Stimulated activated CD8-positive, alpha-beta memory T cell treated with anti-CD3 and anti-CD28 coated beads, Interleukin-7, amount 100 ng/mL, for 48 hours (primary cell): ENCODE results near the gene SMAD1.
"Not testable (repeated sequence)": the region's sequence is repeated elsewhere in the genome, so short reads cannot be mapped to it uniquely, and the experiment has no call there.

Source experiments
- DNase-seq, 2 donors: peaks; one replicate each; pipeline ENCODE4 v3.0.0-alpha.2; 2020; ENCODE audit warnings: low read depth in 1 of 2; ENCODE audit errors: extremely low read depth in 1 of 2

SMAD1 gene

GRCh38 chr4:145554691-145555090 is 73.0 kb downstream of the SMAD1 start:
- DNase-seq: no peak

GRCh38 chr4:145557720-145558119 is 76.1 kb downstream of the SMAD1 start:
- peak in 1 of 2 donors; percentile 9 for DNase-seq

- no peak for DNase-seq
These were observed 81.8 kb downstream of the SMAD1 start for GRCh38 chr4:145563293-145563985.

GRCh38 chr4:145564540-145564939 is 82.9 kb downstream of the SMAD1 start:
- no peak for DNase-seq

GRCh38 chr4:145565328-145565727 is 83.7 kb downstream of the SMAD1 start:
- no peak for DNase-seq

- no peak for DNase-seq
These were observed 84.5 kb downstream of the SMAD1 start for GRCh38 chr4:145566086-145566708.

GRCh38 chr4:145566768-145567167 is 85.1 kb downstream of the SMAD1 start:
- no peak for DNase-seq

- no peak for DNase-seq
These were observed 85.9 kb downstream of the SMAD1 start for GRCh38 chr4:145567516-145567915.

GRCh38 chr4:145574546-145574945 is 92.9 kb downstream of the SMAD1 start:
- DNase-seq: not testable (repeated sequence)

- no peak for DNase-seq
These were observed 99.3 kb downstream of the SMAD1 start for GRCh38 chr4:145580906-145581305.

- DNase-seq: no peak
These were observed 101.8 kb downstream of the SMAD1 start for GRCh38 chr4:145583191-145584055.

- DNase-seq: no peak
These were observed 105.6 kb downstream of the SMAD1 start for GRCh38 chr4:145587088-145587754.

GRCh38 chr4:145589381-145589780 is 107.7 kb downstream of the SMAD1 start:
- DNase-seq: not testable (repeated sequence)

GRCh38 chr4:145589916-145590702 is 108.5 kb downstream of the SMAD1 start:
- no peak for DNase-seq

GRCh38 chr4:145602129-145602760 is 120.6 kb downstream of the SMAD1 start:
- DNase-seq: no peak

GRCh38 chr4:145605941-145606340 is 124.3 kb downstream of the SMAD1 start:
- DNase-seq: no peak
